ENCODE data around the gene ADAM12. TPM values are rescaled to one million over a fixed set of nuclear protein-coding genes. Genes with fewer than 3 reads are reported as not detected.

ADAM12 gene
- total RNA-seq, 2 experiments from 2014 or later = 1.2 to 1.5 TPM

DNA sequence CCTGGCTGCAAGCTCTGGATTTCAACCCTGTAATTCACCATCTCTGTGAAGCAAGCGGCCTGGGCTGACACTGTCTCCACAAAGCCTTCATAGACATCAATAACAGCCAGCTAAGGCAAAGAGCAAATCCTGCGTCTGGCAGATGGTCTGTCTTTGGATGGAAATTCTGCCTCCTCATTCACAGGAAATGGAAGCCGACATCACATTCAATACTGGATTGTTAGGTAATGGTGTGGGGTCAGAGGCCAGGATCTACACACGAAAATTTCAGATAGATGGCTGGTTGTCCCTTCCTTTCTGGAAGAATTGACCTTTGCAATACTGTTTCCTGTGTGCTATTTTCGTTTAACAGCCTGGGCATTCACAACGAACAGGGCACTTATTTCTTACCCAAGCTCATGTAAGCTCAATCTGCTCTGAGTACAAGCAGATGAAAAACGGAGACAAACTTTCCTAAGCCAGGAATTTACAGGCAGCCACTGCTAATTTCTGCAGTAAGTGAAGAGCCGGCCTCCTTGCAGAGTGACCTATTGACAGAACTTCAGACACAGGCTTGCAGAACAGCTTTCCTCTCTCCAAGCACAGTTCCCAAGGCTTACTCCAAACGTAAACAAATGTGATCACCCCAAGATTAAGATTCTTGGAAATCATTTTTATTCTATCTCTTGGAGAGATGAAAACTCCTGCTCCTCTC lies 3.1 kb upstream of the ADAM12 start:
- ATAC-seq (ENCODE audit: poor library complexity) (no peak), DNase-seq (no peak)
- H3K9me3 Mint-ChIP-seq = peaks cover 2% of the 10 kb centered on the region
- H3K27me3 ChIP-seq (ENCODE audit: control insufficient read depth in 1 of 2, insufficient read depth in 2 of 2, low read length in 2 of 2) = peaks cover 12 to 18% of the 10 kb centered on the region in 2 experiments
- ChIA-PET CTCF (no interaction called here), POLR2A (no interaction called here)
- intact Hi-C loops (cut with DNase I, micrococcal nuclease) = no loop called here
- H3K36me3 ChIP-seq (ENCODE audit: insufficient read depth, low read length) = no peaks in the 10 kb centered on the region
- H3K27ac ChIP-seq (ENCODE audit: low read depth in 1 of 2, low read length in 2 of 2) = no peak overlapping the region
- no peak overlapping the region for H3K27ac Mint-ChIP-seq
- peaks cover 0 to 29% of the 10 kb centered on the region in 2 experiments for H3K9me3 ChIP-seq (ENCODE audit: control insufficient read depth in 1 of 2, insufficient read depth in 1 of 2, low read length in 2 of 2)
- TF ChIP-seq, protein P1, sequence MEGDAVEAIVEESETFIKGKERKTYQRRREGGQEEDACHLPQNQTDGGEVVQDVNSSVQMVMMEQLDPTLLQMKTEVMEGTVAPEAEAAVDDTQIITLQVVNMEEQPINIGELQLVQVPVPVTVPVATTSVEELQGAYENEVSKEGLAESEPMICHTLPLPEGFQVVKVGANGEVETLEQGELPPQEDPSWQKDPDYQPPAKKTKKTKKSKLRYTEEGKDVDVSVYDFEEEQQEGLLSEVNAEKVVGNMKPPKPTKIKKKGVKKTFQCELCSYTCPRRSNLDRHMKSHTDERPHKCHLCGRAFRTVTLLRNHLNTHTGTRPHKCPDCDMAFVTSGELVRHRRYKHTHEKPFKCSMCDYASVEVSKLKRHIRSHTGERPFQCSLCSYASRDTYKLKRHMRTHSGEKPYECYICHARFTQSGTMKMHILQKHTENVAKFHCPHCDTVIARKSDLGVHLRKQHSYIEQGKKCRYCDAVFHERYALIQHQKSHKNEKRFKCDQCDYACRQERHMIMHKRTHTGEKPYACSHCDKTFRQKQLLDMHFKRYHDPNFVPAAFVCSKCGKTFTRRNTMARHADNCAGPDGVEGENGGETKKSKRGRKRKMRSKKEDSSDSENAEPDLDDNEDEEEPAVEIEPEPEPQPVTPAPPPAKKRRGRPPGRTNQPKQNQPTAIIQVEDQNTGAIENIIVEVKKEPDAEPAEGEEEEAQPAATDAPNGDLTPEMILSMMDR (IDR thresholded peaks at IDR 0.05) = no peak
- no peak overlapping the region for H3K4me3 ChIP-seq (ENCODE audit: low read length)
- H3K4me1 Mint-ChIP-seq (ENCODE audit: low read depth) = no peaks in the 10 kb centered on the region
- H3K4me1 ChIP-seq (ENCODE audit: insufficient read depth, low read length) = peaks cover 11% of the 10 kb centered on the region
- peaks cover 4% of the 10 kb centered on the region for H3K36me3 Mint-ChIP-seq (ENCODE audit: low read depth)
- peaks cover 31% of the 10 kb centered on the region for H3K27me3 Mint-ChIP-seq
- no peak overlapping the region for H3K4me3 Mint-ChIP-seq

DNA sequence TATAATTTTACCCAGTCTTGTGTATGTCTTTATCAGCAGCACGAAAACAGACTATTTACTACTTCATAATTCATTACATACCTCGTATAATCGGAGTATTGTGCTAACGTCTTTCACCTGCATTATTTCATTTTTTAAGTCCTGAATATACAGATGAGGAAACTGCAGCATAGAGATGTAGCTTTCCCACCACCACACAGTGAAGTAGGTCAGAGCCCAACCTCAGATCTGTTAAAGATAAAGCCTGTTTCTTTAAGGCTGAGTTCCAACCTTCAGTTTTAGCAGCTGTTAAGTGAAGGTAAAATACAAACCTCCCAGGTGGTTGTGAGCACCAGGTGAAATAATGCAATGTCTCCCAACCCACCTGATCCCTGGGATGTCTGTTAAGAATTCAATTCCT lies 2.0 kb upstream of the ADAM12 start:
- DNase-seq (peak in 3 of 14 experiments; percentile 15 to 45 (median 30)), ATAC-seq (ENCODE audit: poor library complexity) (peak; percentile 34)
- Histone ChIP-seq H3K27me3 (ENCODE audit: control insufficient read depth in 1 of 2, insufficient read depth in 2 of 2, low read length in 2 of 2) (peaks cover 12 to 29% of the 10 kb centered on the region in 2 experiments), H3K4me1 (ENCODE audit: insufficient read depth, low read length) (peaks cover 11% of the 10 kb centered on the region), H3K9me3 (ENCODE audit: control insufficient read depth in 1 of 2, insufficient read depth in 1 of 2, low read length in 2 of 2) (peaks cover 0 to 29% of the 10 kb centered on the region in 2 experiments), H3K27ac (ENCODE audit: low read depth in 1 of 2, low read length in 2 of 2) (no peak overlapping the region), H3K36me3 (ENCODE audit: insufficient read depth, low read length) (no peaks in the 10 kb centered on the region), H3K4me3 (ENCODE audit: low read length) (no peak overlapping the region)
- ChIA-PET CTCF (no interaction called here), POLR2A (no interaction called here)
- TF ChIP-seq, protein P1 (IDR thresholded peaks at IDR 0.05) = no peak
- no peaks in the 10 kb centered on the region for H3K4me1 Mint-ChIP-seq (ENCODE audit: low read depth)
- intact Hi-C loops (cut with DNase I, micrococcal nuclease) = no loop called here
- peaks cover 41% of the 10 kb centered on the region for H3K27me3 Mint-ChIP-seq
- peak overlapping the region; percentile 43 for H3K4me3 Mint-ChIP-seq
- H3K36me3 Mint-ChIP-seq (ENCODE audit: low read depth) = peaks cover 4% of the 10 kb centered on the region
- H3K27ac Mint-ChIP-seq = no peak overlapping the region
- no peaks in the 10 kb centered on the region for H3K9me3 Mint-ChIP-seq

DNA sequence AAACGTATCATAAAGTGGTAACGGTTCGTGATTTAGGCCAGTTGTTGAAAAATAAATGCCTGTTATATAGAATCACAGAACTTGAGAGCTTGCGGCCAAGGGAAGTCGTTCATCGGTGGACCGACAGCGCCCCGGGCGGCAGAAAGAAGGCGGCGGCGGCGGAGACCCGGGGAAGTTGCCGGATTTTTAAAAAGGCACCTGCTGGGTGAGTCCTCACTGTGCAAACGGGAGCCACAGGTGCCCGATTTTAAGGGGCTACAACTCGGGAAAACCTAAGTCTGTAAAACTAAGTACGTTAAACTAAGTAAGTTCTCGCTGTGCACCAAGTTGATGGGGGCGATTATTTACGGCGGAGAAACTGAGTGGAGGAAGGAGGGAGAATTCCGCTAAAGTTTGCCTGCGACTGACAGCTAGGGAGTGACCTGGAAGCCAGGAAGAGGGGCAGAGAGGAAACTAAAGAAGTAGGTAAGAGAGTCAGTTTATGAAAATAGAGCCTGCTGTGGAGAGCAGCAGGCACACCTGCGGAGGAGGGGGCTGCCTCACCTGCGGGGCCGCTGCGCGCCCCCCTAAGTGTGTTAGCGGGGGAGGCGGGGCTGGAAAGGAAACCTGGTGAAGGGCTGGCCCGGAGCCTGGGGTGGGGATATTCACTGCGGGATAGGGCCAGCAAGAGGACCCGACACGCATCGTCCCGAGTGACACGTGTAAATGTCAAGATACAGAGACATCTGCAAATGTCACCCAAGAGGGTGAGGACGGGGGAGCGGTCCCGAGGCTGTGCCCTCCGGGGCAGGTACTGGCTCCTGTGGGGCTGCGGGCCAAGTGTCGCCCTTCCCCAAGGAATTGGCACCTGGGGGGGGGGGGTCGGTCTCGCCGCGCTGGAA lies 996 bp downstream of the ADAM12 start:
- peaks cover 11% of the 10 kb centered on the region for H3K4me1 ChIP-seq (ENCODE audit: insufficient read depth, low read length)
- H3K4me3 ChIP-seq (ENCODE audit: low read length) = peak overlapping the region; percentile 43
- TF ChIP-seq, protein P1 (IDR thresholded peaks at IDR 0.05) = no peak
- ATAC-seq (ENCODE audit: poor library complexity) = peak; percentile 48
- peaks cover 0 to 20% of the 10 kb centered on the region in 2 experiments for H3K9me3 ChIP-seq (ENCODE audit: control insufficient read depth in 1 of 2, insufficient read depth in 1 of 2, low read length in 2 of 2)
- ChIA-PET POLR2A (no interaction called here), CTCF (interaction anchor here (0.7 kb wide), 1 partner anchor 15 kb away, joined by 3 read pairs; no protein-coding TSS in a partner anchor)
- no peaks in the 10 kb centered on the region for H3K36me3 ChIP-seq (ENCODE audit: insufficient read depth, low read length)
- peaks cover 59% of the 10 kb centered on the region for H3K27me3 Mint-ChIP-seq
- intact Hi-C loops (cut with DNase I, micrococcal nuclease) = loop anchor here (5.0 kb wide), 1 partner anchor 405 kb away; no protein-coding TSS in a partner anchor
- peak overlapping the region; percentile 38 for H3K27ac Mint-ChIP-seq
- H3K4me1 Mint-ChIP-seq (ENCODE audit: low read depth) = no peaks in the 10 kb centered on the region
- peak in 12 of 14 experiments; percentile 1 to 55 (median 24) for DNase-seq
- peak overlapping the region; percentile 87 for H3K4me3 Mint-ChIP-seq
- peaks cover 3% of the 10 kb centered on the region for H3K9me3 Mint-ChIP-seq
- peaks cover 4% of the 10 kb centered on the region for H3K36me3 Mint-ChIP-seq (ENCODE audit: low read depth)
- peaks cover 15 to 30% of the 10 kb centered on the region in 2 experiments for H3K27me3 ChIP-seq (ENCODE audit: control insufficient read depth in 1 of 2, insufficient read depth in 2 of 2, low read length in 2 of 2)
- H3K27ac ChIP-seq (ENCODE audit: low read depth in 1 of 2, low read length in 2 of 2) = no peak overlapping the region

Measured in CD4-positive, alpha-beta T cell (primary cell).